Stimulated activated CD8-positive, alpha-beta memory T cell treated with anti-CD3 and anti-CD28 coated beads, Interleukin-7, amount 100 ng/mL, for 1 hour (primary cell): ENCODE results near the gene INO80B.
"Not testable (repeated sequence)": the region's sequence is repeated elsewhere in the genome, so short reads cannot be mapped to it uniquely, and the experiment has no call there.

Source experiments
- DNase-seq, 2 donors: peaks; one replicate each; pipeline ENCODE4 v3.0.0-alpha.2; 2020; ENCODE audit warnings: low read depth in 2 of 2

The INO80B gene

DNA sequence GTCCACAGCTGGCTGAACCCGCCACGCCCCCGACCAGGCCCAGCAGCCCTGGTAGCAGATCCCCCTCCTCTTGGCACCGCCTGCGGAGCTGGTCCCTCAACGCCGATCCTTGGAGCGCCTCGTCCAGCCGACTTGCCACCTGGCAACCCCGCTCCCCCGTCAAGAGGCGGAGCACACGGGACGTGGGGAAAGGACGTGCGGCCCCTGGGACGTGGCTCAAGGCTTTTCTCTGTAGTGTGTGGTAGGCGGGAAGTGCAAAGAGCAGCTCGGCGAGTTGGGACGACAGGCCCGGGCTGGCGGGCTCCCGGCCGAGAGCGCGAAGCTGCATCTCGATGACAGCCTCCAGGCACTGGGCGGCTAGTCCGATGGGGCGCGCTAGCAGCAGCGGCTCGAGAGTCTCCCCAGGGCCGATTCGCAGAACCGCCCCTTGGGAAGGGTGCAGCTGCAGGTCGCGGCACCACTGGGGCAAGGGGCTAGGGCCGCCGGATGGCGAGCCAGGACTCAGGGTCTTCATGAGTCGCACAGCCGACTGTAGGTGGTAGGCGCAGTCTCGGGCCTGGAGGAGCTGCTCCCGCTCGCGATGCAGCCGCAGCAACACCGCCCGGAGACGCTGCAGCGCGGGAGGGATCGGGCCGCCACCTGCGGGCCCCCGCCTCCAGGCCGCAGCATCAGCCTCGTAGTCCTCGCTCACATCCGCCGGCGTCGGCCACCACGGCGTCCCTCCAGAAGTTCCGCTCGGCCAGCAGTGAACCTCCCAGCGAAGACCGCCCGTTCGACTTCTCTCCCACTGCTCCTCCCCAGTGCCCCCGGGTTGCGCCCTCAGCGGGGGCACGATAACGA lies 27.3 kb downstream of the INO80B start:
- DNase-seq: no peak

GRCh38 chr2:74482801-74483674 lies 28.2 kb downstream of the INO80B start, which contains the start of the genes CCDC142 and TTC31:
Gene CCDC142, minus strand, starts transcription at chr2:74482998. Its CDS starts 161 bp downstream, at chr2:74482837.
Gene TTC31, plus strand, starts transcription at chr2:74483081. Its CDS starts 15 bp downstream, at chr2:74483096.
- DNase-seq: peak; percentile 73 to 81

DNA sequence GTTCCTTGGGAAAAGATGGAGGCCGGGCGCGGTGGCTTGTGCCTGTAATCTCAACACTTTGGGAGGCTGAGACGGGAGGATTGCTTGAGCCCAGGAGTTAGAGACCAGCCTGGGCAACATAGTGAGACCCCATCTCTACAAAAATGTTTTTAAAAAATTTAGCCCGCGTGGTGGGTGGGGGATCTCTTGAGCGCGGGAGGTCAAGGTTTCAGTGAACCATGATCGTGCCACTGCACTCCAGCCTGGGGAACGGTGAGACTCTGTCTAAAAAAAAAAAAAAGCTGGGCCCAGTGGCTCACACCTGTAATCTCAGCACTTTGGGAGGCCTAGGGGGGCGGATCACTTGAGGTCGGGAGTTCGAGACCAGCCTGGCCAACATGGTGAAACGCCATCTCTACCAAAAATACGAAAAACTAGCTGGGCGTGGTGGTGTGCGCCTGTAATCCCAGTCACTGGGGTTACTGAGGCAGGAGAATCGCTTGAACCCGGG lies 28.8 kb downstream of the INO80B start:
- not testable (repeated sequence) for DNase-seq

- no peak for DNase-seq
These were observed 31.3 kb downstream of the INO80B start for GRCh38 chr2:74486141-74486540.

GRCh38 chr2:74488643-74489481 lies 34.0 kb downstream of the INO80B start:
- no peak for DNase-seq

GRCh38 chr2:74489906-74490305 lies 35.0 kb downstream of the INO80B start:
- no peak for DNase-seq

- DNase-seq: no peak
These were observed 37.0 kb downstream of the INO80B start for GRCh38 chr2:74491648-74492544.

DNA sequence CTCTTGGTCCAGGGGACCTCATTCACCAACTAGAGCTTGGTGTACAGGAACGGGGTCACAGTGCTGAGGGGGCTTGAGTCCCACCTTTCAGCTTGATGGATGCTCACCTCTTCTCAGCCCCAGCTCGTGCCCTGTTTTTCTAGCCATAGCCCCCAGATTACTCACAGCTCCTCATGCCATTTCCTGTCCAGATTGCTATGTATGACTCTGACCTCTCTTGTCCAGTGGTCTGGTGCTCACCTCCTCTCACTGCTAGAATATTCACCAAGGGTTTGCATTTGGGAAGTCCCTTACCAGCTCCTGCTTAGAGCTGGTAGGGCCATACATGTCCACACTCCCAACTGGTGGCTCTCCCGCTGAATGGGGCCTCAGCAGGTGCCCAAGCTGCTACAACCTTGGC lies 38.7 kb downstream of the INO80B start:
- DNase-seq: no peak

GRCh38 chr2:74495440-74495839 lies 40.6 kb downstream of the INO80B start:
- no peak for DNase-seq

GRCh38 chr2:74496997-74497776 lies 42.3 kb downstream of the INO80B start:
- DNase-seq: no peak

GRCh38 chr2:74497777-74498499 lies 43.1 kb downstream of the INO80B start:
- no peak for DNase-seq

GRCh38 chr2:74498500-74499266 lies 43.8 kb downstream of the INO80B start:
- DNase-seq: no peak

GRCh38 chr2:74499267-74499939 lies 44.5 kb downstream of the INO80B start, which contains the start of gene LBX2:
Gene LBX2, minus strand, starts transcription at chr2:74499603. Its CDS starts 66 bp downstream, at chr2:74499537.
- no peak for DNase-seq

DNA sequence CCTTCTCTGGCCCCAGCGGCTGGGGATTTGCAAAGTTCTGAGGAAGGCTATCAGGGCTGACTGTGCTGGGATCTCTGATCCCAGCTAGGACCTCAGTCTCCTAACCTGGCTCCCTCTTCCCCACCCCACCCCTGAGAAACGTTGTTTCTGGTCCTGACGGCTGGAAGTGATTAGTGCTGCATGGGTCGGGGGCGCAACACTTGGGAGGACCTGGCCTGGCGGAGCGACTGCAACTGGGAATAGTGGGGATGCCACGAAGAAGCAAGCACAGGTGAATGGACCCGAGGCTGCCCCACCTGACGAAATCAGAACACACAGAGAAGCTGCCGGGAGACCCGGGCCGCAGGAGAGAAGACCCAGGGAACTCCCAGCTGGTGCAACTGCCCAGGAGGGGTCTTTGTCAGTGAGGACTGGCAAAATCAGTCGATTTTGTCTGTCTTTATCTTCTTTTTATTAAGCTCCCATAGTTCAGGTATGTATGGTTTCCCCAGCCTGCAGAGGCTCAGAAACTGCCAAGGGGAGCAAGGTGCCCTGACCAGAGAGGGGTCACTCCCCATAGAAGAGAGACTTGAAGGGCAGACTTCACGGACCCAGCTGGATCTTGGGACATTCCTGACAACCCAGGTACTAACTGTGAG lies 45.2 kb downstream of the INO80B start:
- DNase-seq: no peak

DNA sequence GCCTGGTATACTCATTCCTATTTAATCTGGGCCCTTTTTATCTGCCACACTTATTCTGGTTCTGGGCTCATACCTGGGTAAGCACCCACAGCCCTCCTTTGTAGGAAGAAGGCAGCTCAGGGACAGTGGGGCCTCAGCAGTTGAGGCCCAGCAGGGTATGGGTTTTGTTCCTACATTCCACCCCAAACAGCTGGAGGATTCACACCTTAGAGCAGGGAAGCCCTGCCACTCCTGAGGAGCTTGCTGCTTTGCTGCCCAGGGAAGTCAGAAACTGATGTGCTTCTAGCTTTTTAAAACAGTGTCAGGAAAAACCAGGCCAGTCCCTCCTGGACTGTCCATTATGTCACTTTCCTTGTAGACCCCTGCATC lies 45.7 kb downstream of the INO80B start:
- no peak for DNase-seq

DNA sequence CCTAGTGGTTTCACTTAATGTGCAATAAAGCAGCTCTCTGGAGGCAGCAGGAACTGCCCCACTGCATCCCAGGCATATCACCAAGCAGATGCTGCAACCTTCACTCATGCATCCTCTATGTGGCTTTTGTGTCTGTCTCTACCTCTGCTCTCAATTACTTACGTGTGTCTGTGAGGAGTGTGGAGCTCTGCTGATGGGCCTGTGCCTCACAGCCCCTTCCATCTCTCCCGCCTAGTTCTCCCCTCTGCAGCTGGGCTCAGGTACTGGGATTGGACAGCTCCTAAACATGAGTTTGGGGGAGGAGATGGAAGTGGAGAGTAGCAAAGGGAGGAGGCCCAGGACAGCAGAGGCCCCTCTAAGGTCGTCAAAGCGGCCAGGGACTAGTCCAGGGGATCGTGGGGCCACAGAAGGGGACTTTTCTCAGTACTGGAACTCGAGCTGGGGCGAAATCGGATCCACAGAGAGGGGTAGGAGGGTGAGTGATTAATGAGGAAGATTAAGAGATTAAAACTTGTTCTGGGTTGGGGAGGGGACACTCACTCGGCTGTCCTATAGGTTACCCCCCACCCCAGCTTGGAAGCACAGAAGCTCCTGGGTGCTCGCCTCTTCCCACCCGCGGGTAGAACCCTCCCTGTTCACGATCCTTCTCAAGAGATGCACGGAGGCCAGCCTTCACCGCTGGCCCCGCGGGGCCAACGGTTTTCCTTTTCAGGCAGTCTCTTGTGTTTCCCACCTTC lies 46.6 kb downstream of the INO80B start:
- DNase-seq: no peak
